B cell (primary cell): ENCODE results near the gene ZNF23.

Experiments
- CTCF ChIP-seq: fragments of 200-600 bp; IDR thresholded peaks from one replicate; pipeline ENCODE4 v1.8.0; 2022; ENCODE audit warnings: antibody characterized with exemption, mild to moderate bottlenecking
- EZH2 ChIP-seq: IDR thresholded peaks from 2 replicates; pipeline ENCODE4 v1.6.1; 2012; ENCODE audit warnings: borderline replicate concordance, low read depth, mild to moderate bottlenecking, moderate library complexity, low read length; ENCODE audit not compliant: insufficient read depth, poor library complexity, severe bottlenecking

GRCh38 chr16:71432906-71433305, 29.1 kb downstream of the ZNF23 start:
- TF ChIP-seq CTCF (no peak), EZH2 (no peak)
